Duodenal mucosa (tissue), 2 donors: Measurements from ENCODE around the gene BCS1L.
A peak's percentile ranks its signal among the peaks of the same experiment; 100 is the strongest.

Experiments used
- H3K27ac ChIP-seq: one replicate; pipeline ENCODE4 v1.7.0; 2013; ENCODE audit warnings: low read depth, low read length
- H3K27me3 ChIP-seq, 2 donors: one replicate each; pipeline ENCODE4 v1.7.0; 2013; ENCODE audit warnings: low read length in 2 of 2, control low read depth in 1 of 2; ENCODE audit not compliant: insufficient read depth in 2 of 2, control insufficient read depth in 1 of 2
- H3K36me3 ChIP-seq, 2 donors: one replicate each; pipeline ENCODE4 v1.7.0; 2013; ENCODE audit warnings: low read length in 2 of 2, control low read depth in 1 of 2; ENCODE audit not compliant: insufficient read depth in 2 of 2, control insufficient read depth in 1 of 2
- H3K4me1 ChIP-seq, 2 donors: one replicate each; pipeline ENCODE4 v1.7.0; 2013; ENCODE audit warnings: low read length in 2 of 2, control low read depth in 1 of 2; ENCODE audit not compliant: insufficient read depth in 2 of 2, control insufficient read depth in 1 of 2
- H3K4me3 ChIP-seq, 2 donors: one replicate each; pipeline ENCODE4 v1.7.0; 2013; ENCODE audit warnings: low read length in 2 of 2, low read depth in 1 of 2
- H3K9ac ChIP-seq, 2 donors: one replicate each; pipeline ENCODE4 v1.7.0; 2013; ENCODE audit warnings: low read length in 2 of 2, low read depth in 1 of 2
- H3K9me3 ChIP-seq, 2 donors: one replicate each; pipeline ENCODE4 v1.7.0; 2013; ENCODE audit warnings: low read length in 2 of 2, control low read depth in 1 of 2; ENCODE audit not compliant: control insufficient read depth in 1 of 2

BCS1L gene, protein sequence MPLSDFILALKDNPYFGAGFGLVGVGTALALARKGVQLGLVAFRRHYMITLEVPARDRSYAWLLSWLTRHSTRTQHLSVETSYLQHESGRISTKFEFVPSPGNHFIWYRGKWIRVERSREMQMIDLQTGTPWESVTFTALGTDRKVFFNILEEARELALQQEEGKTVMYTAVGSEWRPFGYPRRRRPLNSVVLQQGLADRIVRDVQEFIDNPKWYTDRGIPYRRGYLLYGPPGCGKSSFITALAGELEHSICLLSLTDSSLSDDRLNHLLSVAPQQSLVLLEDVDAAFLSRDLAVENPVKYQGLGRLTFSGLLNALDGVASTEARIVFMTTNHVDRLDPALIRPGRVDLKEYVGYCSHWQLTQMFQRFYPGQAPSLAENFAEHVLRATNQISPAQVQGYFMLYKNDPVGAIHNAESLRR

DNA sequence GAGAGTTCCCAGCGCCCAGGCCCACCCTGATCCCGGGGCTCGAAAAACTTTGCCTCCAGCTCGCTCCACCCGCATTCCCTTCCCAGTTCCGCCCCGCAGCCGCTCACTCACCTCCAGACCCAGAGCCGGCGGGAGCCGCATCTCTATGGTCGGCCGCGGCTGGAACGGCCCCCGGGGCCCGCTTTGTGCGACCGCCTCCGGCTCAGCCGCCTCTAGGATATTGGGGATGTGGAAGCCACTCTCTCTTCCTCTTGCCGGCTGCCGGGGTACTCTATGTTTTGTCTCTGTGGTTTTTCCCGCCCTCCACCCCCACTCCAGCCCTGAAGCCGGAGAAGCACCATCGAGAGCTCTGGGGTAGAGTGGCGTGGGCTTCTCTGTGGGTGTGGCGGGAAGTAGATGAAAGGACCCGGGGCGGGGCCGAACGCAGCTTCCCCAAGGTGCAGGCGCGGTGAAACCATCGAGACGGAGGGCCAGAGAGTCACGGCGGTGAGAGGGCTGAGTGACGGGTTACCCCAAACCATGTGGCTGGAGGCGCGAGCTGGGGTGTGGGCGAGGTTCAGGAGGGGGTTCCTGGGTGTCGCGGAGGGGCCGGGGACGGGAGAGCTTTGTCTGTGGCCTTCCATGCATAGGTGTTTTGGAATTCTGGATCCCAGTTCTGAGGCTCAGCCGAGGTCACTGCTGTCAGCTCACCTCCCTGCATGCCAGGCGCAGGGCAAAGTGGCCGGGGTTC is at the start of gene BCS1L, which contains the start of gene ZNF142:
TSS of gene BCS1L (plus strand) at position 426 of the 730 bp plus-strand sequence. CDS start 1,305 bp downstream, outside the sequence.
TSS of gene ZNF142 (minus strand) at position 366 of the 730 bp plus-strand sequence. CDS start 3,194 bp downstream, outside the sequence.
- Histone ChIP-seq H3K4me3 (peak within 1 kb of the TSS; percentile 91 to 93), H3K9ac (peak within 1 kb of the TSS; percentile 62 to 89), H3K36me3 (peaks cover 24 to 45% of the 10 kb centered on the region in 2 donors), H3K9me3 (no peaks in the 10 kb centered on the region), H3K4me1 (peaks cover 7 to 8% of the 10 kb centered on the region in 2 donors), H3K27ac (no peak within 1 kb of the TSS), H3K27me3 (no peaks in the 10 kb centered on the region)

DNA sequence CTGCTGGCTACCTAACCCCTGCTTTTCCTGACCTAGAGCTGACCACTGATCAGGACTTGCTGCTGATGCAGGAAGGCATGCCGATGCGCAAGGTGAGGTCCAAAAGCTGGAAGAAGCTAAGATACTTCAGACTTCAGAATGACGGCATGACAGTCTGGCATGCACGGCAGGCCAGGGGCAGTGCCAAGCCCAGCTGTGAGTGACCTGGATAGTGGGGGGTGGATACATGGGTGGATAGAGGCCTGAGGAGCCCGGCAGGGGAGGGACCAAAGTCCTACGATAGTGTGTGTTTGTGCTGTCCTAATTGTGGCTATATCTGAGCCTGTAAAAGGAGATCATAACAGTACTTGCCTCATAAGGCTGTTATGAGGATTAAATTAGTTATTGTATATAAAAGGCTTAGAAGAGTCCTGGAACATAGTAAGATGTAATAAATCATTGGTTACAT is 43.6 kb upstream of the BCS1L start:
- Histone ChIP-seq H3K4me1 (no peaks in the 10 kb centered on the region), H3K9me3 (no peaks in the 10 kb centered on the region), H3K9ac (no peak overlapping the region), H3K4me3 (no peak overlapping the region), H3K27me3 (no peaks in the 10 kb centered on the region), H3K36me3 (no peaks in the 10 kb centered on the region), H3K27ac (no peak overlapping the region)

DNA sequence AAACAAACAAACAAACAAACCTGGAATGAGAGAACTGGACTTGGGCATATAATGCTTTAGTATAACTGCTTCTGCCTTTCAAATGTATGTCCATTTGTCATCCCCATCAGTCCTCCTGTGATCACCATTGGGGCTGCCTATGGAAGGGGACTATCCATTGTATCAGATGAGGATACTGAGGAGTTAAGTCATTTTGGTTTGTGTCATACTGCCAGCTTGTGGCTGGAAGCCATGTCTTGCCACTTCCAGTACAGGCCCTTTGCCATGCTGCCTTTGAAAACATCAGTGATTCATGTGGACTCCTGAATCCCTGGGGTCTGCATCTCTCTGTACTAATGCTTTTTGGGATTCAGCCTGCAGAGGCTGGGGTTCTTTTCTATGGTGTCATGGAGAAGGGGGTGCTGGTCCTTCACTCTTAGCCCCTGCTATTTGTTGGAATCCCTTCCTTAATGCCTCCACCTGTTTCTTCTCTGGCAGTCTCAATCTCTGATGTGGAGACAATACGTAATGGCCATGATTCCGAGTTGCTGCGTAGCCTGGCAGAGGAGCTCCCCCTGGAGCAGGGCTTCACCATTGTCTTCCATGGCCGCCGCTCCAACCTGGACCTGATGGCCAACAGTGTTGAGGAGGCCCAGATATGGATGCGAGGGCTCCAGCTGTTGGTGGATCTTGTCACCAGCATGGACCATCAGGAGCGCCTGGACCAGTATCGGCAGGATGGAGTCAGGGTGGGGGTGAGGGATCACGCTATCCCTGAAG is 41.2 kb upstream of the BCS1L start:
- Histone ChIP-seq H3K4me3 (no peak overlapping the region), H3K9ac (no peak overlapping the region), H3K9me3 (no peaks in the 10 kb centered on the region), H3K27ac (no peak overlapping the region), H3K36me3 (no peaks in the 10 kb centered on the region), H3K27me3 (no peaks in the 10 kb centered on the region), H3K4me1 (no peaks in the 10 kb centered on the region)

DNA sequence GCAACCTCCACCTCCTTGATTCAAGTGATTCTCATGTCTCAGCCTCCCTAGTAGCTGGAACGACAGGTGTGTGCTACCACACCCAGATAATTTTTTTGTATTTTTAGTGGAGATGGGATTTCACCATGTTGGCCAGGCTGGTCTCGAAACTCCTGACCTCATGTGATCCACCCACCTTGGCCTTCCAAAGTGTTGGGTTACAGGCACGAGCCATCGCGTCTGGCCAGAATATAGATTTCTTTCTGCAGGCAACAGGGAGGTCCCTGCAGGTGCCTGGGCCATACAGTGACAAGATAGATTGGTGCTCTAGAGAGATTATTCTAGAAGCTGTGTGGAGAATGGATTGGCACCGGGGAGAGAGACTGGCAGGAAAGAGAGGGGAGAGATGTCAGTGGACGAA is 38.5 kb upstream of the BCS1L start:
- Histone ChIP-seq H3K9me3 (no peaks in the 10 kb centered on the region), H3K27me3 (no peaks in the 10 kb centered on the region), H3K9ac (no peak overlapping the region), H3K4me1 (no peaks in the 10 kb centered on the region), H3K27ac (no peak overlapping the region), H3K36me3 (no peaks in the 10 kb centered on the region), H3K4me3 (no peak overlapping the region)

DNA sequence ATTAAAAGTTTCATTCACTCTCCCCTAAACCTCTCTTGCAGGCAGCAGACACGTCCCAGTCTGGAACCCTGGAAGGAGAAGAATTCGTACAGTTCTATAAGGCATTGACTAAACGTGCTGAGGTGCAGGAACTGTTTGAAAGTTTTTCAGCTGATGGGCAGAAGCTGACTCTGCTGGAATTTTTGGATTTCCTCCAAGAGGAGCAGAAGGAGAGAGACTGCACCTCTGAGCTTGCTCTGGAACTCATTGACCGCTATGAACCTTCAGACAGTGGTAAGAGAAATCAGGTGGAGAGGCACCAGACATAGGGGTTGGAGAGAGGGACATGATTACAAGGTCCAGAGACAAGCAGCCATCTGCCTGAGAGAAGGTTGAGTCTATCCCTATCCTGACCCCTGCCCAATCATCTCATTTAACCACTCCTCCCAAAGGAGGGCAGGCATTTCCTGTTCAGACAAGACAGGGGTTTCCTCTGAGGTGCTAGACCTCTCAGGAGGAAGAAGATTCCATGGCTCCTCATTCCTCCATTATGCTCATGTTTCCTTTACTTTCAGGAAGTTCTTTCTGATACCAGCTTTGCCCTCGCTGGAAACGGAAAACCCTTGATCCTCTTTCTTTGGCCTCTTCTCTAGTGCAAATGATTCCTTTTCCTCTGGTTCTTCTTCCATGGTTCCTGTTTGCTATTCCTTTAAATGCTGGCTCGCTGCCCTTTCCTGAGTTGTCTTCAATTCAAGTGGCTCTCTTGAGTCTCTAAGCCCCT is 36.7 kb upstream of the BCS1L start:
- no peaks in the 10 kb centered on the region for H3K9me3 ChIP-seq
- H3K27me3 ChIP-seq, result no peaks in the 10 kb centered on the region
- H3K4me3 ChIP-seq, result no peak overlapping the region
- no peaks in the 10 kb centered on the region for H3K36me3 ChIP-seq
- no peaks in the 10 kb centered on the region for H3K4me1 ChIP-seq
- no peak overlapping the region for H3K9ac ChIP-seq
- no peak overlapping the region for H3K27ac ChIP-seq

DNA sequence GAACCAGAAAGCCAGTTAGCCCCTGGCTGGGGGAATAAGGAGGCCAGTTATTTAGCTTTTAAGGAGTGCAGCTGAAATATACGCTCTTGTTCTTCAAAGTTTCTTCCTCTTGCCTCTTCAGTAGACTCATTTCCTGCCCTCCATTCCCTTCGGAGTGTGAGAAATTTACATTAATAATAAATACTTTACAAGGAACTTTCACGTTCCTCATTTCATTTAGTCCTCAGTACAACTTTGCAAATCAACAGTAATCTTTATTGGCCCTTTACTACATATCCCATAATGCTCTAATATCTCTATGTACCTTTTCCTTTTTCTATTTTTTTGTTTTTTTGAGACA is 36.1 kb upstream of the BCS1L start:
- Histone ChIP-seq H3K27ac (no peak overlapping the region), H3K4me3 (no peak overlapping the region), H3K27me3 (no peaks in the 10 kb centered on the region), H3K9me3 (no peaks in the 10 kb centered on the region), H3K36me3 (no peaks in the 10 kb centered on the region), H3K4me1 (no peaks in the 10 kb centered on the region), H3K9ac (no peak overlapping the region)

DNA sequence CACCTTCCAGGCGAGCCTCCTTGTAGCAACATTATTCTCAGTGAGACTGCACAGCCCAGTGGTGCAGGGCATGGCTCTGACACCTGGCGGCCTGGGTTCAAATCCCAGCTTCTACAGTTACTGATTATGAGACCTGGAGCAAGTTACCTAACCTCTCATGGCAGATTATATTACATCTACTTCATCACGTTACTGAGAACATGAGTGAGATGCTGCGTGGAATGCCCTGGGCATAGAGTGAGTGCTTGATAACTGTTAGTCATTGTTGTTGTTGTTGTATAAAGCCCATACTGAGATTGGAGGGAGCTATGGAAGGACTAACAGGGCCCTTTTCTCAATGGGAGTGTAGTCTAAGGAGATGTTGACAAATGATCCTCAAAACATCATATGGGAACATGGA is 33.1 kb upstream of the BCS1L start:
- no peak overlapping the region for H3K9ac ChIP-seq
- no peaks in the 10 kb centered on the region for H3K9me3 ChIP-seq
- no peaks in the 10 kb centered on the region for H3K4me1 ChIP-seq
- H3K36me3 ChIP-seq, result no peaks in the 10 kb centered on the region
- H3K4me3 ChIP-seq, result no peak overlapping the region
- no peak overlapping the region for H3K27ac ChIP-seq
- H3K27me3 ChIP-seq, result no peaks in the 10 kb centered on the region

DNA sequence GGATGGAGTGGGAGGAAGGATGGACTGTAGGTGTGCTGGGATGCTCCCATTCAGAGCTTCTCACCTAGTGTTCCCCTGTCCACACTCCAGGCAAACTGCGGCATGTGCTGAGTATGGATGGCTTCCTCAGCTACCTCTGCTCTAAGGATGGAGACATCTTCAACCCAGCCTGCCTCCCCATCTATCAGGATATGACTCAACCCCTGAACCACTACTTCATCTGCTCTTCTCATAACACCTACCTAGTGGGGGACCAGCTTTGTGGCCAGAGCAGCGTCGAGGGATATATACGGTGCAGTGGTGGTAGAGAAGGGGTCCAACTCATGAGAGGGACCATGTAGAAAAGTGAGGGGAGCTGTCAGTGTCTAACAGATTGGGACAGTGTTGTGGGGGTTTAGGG is 31.5 kb upstream of the BCS1L start:
- H3K27ac ChIP-seq, result no peak overlapping the region
- no peak overlapping the region for H3K4me3 ChIP-seq
- no peak overlapping the region for H3K9ac ChIP-seq
- no peaks in the 10 kb centered on the region for H3K9me3 ChIP-seq
- no peaks in the 10 kb centered on the region for H3K36me3 ChIP-seq
- no peaks in the 10 kb centered on the region for H3K27me3 ChIP-seq
- no peaks in the 10 kb centered on the region for H3K4me1 ChIP-seq

DNA sequence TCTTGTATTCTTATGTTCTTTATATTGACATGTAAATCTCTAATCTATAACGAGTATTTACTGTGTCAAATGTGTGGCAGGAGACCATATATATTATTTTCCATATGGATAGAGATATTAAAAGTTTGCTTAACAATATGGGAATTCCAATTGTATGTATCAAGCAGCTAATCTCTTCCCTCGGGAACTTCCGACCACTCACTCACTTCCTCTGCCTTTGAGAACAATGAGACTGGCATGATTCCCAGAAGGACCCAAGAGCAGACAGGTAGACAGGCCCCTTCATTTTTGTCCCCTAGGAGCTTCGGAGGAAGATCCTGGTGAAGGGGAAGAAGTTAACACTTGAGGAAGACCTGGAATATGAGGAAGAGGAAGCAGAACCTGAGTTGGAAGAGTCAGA is 27.6 kb upstream of the BCS1L start:
- H3K9me3 ChIP-seq, result no peaks in the 10 kb centered on the region
- H3K4me3 ChIP-seq, result no peak overlapping the region
- H3K36me3 ChIP-seq, result peaks cover 11 to 25% of the 10 kb centered on the region in 2 donors
- no peak overlapping the region for H3K9ac ChIP-seq
- no peak overlapping the region for H3K27ac ChIP-seq
- H3K4me1 ChIP-seq, result no peaks in the 10 kb centered on the region
- H3K27me3 ChIP-seq, result no peaks in the 10 kb centered on the region
